GM19239 (cell line): ENCODE data around the gene TFAM.
A peak's percentile ranks its signal among the peaks of the same experiment; 100 is the strongest.
"Not testable (repeated sequence)": the region's sequence is repeated elsewhere in the genome, so short reads cannot be mapped to it uniquely, and the experiment has no call there.

ENCODE experiments used
- DNase-seq: peaks from one replicate; pipeline ENCODE4 v3.0.0; 2011; ENCODE audit warnings: low spot score; ENCODE audit not compliant: insufficient read length
- FAIRE-seq: peaks from 2 replicates; lab custom pipeline; 2011; peaks lifted over from hg19 to GRCh38; lab: Jason Lieb, UNC

The TFAM gene

DNA sequence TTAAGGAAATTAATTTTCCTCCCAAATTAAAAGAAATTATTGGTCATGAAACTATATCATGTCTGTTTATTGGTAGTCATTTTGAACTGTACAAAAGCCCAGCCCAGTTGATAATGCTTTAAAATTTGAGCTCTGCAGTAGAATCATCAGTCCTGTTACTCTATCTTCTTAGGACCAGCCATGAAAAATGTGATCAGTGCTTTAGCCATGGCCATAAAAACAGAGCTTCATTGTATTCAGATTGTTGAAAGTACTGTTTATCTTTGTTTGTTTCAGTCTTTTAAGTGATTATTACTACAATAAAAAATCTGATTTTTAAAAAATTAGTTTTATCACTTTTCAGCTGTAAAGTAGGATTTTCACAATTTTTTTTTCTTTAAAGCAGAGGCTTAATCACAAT, 13.7 kb upstream of the TFAM start:
- DNase-seq (no peak), FAIRE-seq (no peak)

DNA sequence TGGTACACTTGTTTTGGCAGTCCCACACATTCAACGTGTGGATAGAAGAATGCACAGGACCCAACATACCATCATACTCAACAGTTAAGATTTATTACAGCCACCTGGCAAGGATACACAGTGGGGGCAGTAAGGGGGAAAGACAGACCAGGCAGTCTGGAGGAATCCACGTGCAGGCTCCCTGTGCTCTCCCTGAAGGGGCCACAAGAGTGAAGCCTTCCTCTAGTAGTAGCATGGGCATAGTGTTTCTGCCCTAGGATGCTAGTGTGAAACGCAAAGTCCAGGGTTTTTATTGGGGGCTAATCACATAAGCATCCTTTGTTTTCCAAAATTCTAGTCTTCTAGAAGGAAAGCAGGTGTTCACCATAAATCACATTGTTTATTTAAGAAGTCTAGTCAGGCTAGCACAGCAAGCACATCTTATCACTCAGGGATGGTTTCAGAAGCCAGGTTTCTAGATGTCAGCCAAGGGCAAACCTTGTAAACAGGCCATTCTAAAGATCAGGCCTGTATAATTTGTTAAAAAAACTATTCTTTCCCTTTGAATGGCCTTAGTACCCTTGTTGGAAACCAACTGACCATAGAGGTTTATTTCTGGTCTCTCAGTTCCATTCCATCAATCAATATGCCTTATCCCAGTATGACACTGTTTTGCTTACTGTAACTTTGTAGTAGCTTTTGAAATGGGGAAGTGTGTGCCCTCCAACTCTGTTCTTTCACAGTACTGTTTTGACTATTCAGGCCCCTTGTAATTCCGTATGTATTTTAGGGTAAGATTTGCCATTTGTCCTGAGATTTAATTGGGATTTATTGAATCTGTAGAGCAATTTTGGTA, 12.4 kb upstream of the TFAM start:
- DNase-seq (no peak), FAIRE-seq (no peak)

DNA sequence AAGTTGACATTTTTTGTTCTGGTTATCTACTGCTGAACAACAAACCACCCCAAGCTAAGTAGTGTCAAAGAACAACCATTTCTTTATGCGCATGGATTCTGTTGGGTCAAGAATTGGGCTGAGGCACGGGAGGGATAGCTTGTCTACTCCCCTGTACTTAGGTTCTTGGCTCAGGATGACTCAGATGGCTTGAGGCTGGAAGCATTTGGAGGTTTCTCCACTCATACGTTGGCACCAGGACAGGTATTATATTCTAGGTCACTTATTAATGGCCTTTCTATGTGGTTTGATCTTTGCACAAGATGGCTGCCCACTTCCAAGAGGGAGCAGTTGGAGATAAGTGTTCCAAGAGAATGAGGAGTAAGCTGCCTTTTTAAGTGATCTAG, 11.8 kb upstream of the TFAM start:
- DNase-seq: no peak
- FAIRE-seq: no peak

- no peak for FAIRE-seq
- no peak for DNase-seq
Observed at GRCh38 chr10:58382489-58382995, 2.7 kb upstream of the TFAM start.

DNA sequence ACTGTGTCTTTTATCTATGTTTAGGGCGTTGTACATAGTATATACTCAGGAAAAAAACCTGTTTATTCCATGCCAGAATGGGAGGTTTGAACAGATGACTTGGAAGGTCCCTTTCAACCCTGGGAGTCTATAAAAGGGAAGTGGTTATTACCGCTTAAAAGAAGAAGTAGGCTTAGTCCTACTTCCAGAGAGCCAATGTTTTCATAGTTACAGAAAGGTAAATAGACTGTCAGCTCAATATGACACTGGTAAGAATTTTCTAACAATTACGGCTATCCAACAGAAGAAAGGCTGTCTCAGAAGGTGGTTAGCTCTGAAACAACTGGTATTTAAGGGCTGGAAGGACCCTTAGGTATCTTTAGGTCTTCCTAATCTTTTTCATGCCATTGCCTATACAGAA, 1.1 kb upstream of the TFAM start:
- FAIRE-seq (peak; percentile 80), DNase-seq (no peak)

GRCh38 chr10:58384544-58384998, 639 bp upstream of the TFAM start:
- no peak for FAIRE-seq

GRCh38 chr10:58385784-58386112, 538 bp downstream of the TFAM start:
- DNase-seq (no peak), FAIRE-seq (peak; percentile 76)

More at GRCh38 chr10:58384544-58384998, 639 bp upstream of the TFAM start:
- DNase-seq: no peak

GRCh38 chr10:58389024-58389423, 3.8 kb downstream of the TFAM start:
- FAIRE-seq: no peak
- no peak for DNase-seq

- no peak for DNase-seq
Observed at GRCh38 chr10:58393317-58393716, 8.1 kb downstream of the TFAM start.

DNA sequence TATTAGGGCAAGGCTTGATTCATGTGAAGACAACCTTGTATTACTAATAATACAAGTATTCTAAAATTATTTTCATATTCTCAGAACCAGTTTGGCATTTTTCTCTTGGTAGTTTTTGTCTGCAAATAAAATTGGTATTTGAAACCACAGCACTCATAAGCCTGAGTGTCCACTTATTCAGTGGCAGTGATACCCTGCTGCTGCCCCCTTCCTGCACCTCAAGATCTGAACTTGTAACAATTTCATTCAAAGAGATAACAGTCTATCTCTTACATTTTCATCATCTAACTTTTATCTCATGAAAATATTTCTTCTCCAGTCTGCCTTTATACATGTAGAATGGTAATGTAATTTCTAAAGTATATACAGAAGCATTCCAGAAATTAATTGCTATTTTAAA, 9.3 kb downstream of the TFAM start:
- DNase-seq (no peak), FAIRE-seq (no peak)

More at GRCh38 chr10:58393317-58393716, 8.1 kb downstream of the TFAM start:
- FAIRE-seq: no peak

DNA sequence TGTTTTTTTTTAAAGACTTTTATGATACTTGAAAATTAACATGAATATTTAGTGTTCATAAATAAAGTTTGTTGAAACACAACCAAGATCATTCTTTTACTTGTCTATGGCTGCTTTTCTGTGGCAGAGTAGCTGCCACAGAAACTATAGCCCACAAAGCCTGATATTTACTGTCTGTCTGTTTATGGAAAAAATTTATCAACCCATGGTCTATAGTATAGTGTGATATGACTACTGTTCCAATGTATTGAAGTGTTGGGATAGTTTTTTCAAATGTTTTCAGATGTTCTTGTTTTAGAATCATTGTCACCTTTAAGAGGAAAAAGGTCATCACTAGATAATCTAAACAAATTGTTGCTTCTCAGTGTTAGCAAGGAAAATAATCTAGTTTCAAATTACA, 10.8 kb downstream of the TFAM start:
- no peak for FAIRE-seq

GRCh38 chr10:58397830-58398229, 12.6 kb downstream of the TFAM start:
- DNase-seq (no peak), FAIRE-seq (no peak)

More for the DNA sequence above, 10.8 kb downstream of the TFAM start:
- no peak for DNase-seq

- DNase-seq (no peak), FAIRE-seq (no peak)
Observed at GRCh38 chr10:58399410-58399809, 14.2 kb downstream of the TFAM start.

- FAIRE-seq (no peak), DNase-seq (no peak)
Observed at GRCh38 chr10:58400609-58401008, 15.4 kb downstream of the TFAM start.

GRCh38 chr10:58404001-58404400, 18.8 kb downstream of the TFAM start:
- DNase-seq: no peak
- FAIRE-seq: no peak

DNA sequence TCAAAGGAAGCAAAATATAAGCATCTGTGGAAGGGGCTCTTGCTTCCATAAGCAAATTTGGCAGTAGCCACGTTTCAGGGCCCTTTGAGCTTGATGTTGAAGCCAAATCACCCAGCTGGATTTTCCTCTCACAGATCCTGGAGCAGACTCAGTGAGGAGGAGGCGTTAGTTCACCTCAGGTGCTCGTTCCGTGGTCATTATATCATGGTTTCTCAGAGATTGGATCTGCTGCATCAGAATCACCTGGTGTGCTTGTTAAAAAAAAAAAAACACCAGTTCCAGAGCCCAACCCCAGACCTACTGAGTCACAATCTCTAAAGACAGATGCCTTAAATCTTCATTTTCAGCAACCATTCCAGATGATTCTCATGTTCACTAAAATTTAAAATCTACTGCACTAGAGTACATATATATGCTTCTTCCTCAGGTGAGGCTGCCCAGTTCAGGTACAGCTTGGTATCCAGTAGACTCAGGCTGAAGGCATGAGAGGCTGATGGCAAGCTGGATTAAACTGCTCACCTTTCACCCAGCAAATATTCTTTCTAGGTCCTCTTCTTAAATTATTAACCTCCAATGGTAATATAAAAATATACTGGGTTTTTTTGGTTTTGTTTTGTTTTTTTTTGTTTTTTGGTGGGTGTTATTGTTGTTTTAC, 24.9 kb downstream of the TFAM start:
- FAIRE-seq: no peak
- DNase-seq: no peak

GRCh38 chr10:58412502-58412961, 27.3 kb downstream of the TFAM start:
- FAIRE-seq (no peak), DNase-seq (no peak)

GRCh38 chr10:58414270-58415041, 29.2 kb downstream of the TFAM start:
- no peak for FAIRE-seq

GRCh38 chr10:58415757-58416156, 30.5 kb downstream of the TFAM start:
- no peak for DNase-seq
- no peak for FAIRE-seq

More at GRCh38 chr10:58414270-58415041, 29.2 kb downstream of the TFAM start:
- DNase-seq: no peak

GRCh38 chr10:58417902-58418301, 32.7 kb downstream of the TFAM start:
- DNase-seq, FAIRE-seq: not testable (repeated sequence)

DNA sequence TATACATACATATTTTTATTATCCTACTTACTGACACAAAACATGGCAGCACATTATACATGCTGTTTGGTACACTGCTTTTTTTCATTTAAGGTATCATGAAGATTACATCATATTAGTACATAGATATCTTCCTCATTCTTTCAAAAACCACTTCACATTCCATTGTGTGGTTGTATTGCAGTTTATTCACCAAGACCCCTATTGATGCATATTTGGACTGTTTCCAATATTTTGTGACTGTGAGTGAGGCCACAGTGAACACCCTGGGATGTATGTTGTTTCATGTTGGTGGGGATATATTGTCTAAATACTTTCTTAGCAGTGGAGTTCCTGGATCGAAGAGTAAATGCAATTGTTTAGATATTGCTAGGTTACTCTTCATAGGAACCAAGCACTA, 39.0 kb downstream of the TFAM start:
- no peak for DNase-seq
- FAIRE-seq: no peak
